ENCODE results near the gene KCNJ14.

DNA sequence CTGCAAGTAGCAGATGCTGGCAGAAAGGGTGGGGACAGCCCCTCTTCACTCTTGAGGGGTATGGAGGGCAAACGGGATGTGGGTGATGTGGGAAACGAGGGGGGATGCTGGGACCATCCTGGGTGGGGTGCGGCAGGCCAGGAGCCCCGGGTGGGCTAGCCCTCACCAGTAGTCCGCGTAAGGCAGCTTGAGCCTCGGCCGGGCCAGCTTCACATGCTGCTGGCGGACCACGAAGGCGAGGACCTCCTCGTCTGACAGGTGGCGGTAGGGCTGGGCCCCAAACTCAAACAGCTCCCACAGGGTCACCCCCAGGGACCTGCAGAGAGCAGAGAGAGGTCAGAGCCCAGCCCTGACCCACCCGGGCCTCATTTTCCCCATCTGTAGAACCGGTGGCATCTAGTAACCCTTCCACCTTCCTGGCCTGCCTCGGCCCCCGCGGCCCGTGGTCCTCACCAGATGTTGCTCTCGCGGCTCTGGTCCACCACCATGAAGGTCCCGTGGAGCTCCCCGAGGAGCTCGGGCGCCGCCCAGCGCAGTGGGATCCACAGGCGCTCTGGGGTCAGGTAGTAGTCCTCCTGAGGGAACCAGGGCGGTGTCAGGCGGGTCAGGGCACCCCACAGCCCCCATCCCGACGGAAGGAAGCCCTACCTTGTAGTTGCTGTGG lies 45.6 kb downstream of the KCNJ14 start:
- TF ChIP-seq, protein P1, sequence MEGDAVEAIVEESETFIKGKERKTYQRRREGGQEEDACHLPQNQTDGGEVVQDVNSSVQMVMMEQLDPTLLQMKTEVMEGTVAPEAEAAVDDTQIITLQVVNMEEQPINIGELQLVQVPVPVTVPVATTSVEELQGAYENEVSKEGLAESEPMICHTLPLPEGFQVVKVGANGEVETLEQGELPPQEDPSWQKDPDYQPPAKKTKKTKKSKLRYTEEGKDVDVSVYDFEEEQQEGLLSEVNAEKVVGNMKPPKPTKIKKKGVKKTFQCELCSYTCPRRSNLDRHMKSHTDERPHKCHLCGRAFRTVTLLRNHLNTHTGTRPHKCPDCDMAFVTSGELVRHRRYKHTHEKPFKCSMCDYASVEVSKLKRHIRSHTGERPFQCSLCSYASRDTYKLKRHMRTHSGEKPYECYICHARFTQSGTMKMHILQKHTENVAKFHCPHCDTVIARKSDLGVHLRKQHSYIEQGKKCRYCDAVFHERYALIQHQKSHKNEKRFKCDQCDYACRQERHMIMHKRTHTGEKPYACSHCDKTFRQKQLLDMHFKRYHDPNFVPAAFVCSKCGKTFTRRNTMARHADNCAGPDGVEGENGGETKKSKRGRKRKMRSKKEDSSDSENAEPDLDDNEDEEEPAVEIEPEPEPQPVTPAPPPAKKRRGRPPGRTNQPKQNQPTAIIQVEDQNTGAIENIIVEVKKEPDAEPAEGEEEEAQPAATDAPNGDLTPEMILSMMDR (IDR thresholded peaks at IDR 0.05; ENCODE audit: control extremely low read depth in 1 of 3, insufficient read depth in 1 of 3, low read depth in 1 of 3, low read length in 3 of 3), result no peak
- TF ChIP-seq PHF8 (conservative IDR thresholded peaks at IDR 0.05; ENCODE audit: low read depth, low read length), result no peak
- TF ChIP-seq EGR1 (IDR thresholded peaks at IDR 0.05; ENCODE audit: borderline replicate concordance, low read depth, low read length), result no peak
- no peak for TF ChIP-seq CREB1 (IDR thresholded peaks at IDR 0.05)
- no peak for TF ChIP-seq POLR2A (IDR thresholded peaks at IDR 0.05; ENCODE audit: control extremely low read depth in 1 of 2, low read depth in 2 of 2, low read length in 2 of 2)
- no peak for TF ChIP-seq EP300 (IDR thresholded peaks at IDR 0.05; ENCODE audit: borderline replicate concordance in 1 of 2, low read depth in 2 of 2, low read length in 2 of 2)
- TF ChIP-seq, protein P2, sequence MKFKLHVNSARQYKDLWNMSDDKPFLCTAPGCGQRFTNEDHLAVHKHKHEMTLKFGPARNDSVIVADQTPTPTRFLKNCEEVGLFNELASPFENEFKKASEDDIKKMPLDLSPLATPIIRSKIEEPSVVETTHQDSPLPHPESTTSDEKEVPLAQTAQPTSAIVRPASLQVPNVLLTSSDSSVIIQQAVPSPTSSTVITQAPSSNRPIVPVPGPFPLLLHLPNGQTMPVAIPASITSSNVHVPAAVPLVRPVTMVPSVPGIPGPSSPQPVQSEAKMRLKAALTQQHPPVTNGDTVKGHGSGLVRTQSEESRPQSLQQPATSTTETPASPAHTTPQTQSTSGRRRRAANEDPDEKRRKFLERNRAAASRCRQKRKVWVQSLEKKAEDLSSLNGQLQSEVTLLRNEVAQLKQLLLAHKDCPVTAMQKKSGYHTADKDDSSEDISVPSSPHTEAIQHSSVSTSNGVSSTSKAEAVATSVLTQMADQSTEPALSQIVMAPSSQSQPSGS (IDR thresholded peaks at IDR 0.05; ENCODE audit: low read length), result no peak
- no peak for TF ChIP-seq JUND (IDR thresholded peaks at IDR 0.05; ENCODE audit: low read length)
- TF ChIP-seq JUN (IDR thresholded peaks at IDR 0.05; ENCODE audit: low read depth, low read length), result no peak
- TF ChIP-seq EZH2 (IDR thresholded peaks at IDR 0.05; ENCODE audit: low read depth, low read length, severe bottlenecking), result no peak
- TF ChIP-seq ZNF274 (IDR thresholded peaks at IDR 0.05; ENCODE audit: borderline replicate concordance, extremely low read depth, low read length), result no peak
- no peak for TF ChIP-seq CEBPB (IDR thresholded peaks at IDR 0.05; ENCODE audit: low read depth, low read length)

Measured in H1 (cell line).